ENCODE measurements around the gene UQCC5. TPM values are rescaled to one million over a fixed set of nuclear protein-coding genes. Genes with fewer than 3 reads are reported as not detected.
"Not testable (repeated sequence)": the region's sequence is repeated elsewhere in the genome, so short reads cannot be mapped to it uniquely, and the experiment has no call there.

UQCC5 gene
- total RNA-seq, 4 donors from 2014 or later: 1.7 to 7.7 (median 4.1) TPM

DNA sequence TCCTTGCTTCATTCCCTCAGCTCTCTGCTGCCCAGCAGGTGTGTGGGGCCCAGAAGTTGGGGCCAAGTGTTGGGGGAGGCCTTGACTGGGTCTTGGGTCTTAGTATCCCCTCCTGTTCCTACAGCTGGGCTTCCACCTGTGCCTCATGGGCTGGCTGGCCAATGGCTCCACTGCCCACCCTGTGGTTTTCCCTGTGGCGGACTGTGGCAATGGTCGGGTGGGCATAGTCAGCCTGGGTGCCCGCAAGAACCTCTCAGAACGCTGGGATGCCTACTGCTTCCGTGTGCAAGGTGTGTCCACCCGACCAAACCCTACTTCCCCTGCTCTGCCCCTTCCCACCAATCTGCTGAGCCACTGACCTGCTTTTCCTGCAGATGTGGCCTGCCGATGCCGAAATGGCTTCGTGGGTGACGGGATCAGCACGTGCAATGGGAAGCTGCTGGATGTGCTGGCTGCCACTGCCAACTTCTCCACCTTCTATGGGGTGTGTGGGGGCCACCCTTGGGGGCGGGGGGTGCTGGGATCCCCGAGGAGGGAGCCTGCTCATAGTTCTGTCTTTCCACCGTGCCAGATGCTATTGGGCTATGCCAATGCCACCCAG is 13.7 kb upstream of the UQCC5 start:
- DNase-seq: no peak
- no peak overlapping the region for H3K4me3 ChIP-seq
- no peaks in the 10 kb centered on the region for H3K27me3 ChIP-seq
- H3K27ac ChIP-seq: no peak overlapping the region
- TF ChIP-seq POLR2A (IDR thresholded peaks at IDR 0.05): no peak
- TF ChIP-seq, protein P1, sequence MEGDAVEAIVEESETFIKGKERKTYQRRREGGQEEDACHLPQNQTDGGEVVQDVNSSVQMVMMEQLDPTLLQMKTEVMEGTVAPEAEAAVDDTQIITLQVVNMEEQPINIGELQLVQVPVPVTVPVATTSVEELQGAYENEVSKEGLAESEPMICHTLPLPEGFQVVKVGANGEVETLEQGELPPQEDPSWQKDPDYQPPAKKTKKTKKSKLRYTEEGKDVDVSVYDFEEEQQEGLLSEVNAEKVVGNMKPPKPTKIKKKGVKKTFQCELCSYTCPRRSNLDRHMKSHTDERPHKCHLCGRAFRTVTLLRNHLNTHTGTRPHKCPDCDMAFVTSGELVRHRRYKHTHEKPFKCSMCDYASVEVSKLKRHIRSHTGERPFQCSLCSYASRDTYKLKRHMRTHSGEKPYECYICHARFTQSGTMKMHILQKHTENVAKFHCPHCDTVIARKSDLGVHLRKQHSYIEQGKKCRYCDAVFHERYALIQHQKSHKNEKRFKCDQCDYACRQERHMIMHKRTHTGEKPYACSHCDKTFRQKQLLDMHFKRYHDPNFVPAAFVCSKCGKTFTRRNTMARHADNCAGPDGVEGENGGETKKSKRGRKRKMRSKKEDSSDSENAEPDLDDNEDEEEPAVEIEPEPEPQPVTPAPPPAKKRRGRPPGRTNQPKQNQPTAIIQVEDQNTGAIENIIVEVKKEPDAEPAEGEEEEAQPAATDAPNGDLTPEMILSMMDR (IDR thresholded peaks at IDR 0.05): no peak
- H3K4me1 ChIP-seq: no peaks in the 10 kb centered on the region
- H3K36me3 ChIP-seq: peaks cover 0 to 2% (median 0%) of the 10 kb centered on the region in 3 donors
- no peaks in the 10 kb centered on the region for H3K9me3 ChIP-seq

DNA sequence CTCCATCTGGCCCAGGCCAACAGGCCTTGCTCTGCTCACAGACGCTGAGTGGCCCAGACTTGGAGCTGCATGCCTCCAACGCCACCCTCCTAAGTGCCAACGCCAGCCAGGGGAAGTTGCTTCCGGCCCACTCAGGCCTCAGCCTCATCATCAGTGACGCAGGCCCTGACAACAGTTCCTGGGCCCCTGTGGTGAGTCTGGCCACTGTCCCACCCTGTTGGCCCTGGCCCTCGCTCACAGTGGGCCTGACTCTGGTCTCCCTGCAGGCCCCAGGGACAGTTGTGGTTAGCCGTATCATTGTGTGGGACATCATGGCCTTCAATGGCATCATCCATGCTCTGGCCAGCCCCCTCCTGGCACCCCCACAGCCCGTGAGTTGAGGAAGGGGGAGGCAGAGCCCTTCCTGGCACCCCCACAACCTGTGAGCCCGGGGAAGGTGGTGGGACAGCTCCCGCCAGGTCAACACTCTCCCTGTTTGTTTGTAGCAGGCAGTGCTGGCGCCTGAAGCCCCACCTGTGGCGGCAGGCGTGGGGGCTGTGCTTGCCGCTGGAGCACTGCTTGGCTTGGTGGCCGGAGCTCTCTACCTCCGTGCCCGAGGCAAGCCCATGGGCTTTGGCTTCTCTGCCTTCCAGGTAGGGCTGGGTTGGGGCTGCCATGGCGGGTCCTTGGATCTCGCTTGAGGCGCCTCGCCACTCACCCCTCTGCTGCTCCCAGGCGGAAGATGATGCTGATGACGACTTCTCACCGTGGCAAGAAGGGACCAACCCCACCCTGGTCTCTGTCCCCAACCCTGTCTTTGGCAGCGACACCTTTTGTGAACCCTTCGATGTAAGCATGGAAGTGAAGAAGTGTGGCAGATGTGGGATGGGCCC is 12.8 kb upstream of the UQCC5 start:
- peak in 1 of 3 donors; percentile 43 for DNase-seq
- TF ChIP-seq, protein P1 (IDR thresholded peaks at IDR 0.05): no peak
- no peak for TF ChIP-seq POLR2A (IDR thresholded peaks at IDR 0.05)
- Histone ChIP-seq H3K27me3 (no peaks in the 10 kb centered on the region), H3K9me3 (no peaks in the 10 kb centered on the region), H3K4me1 (no peaks in the 10 kb centered on the region), H3K36me3 (peaks cover 0 to 7% (median 0%) of the 10 kb centered on the region in 3 donors), H3K27ac (no peak overlapping the region), H3K4me3 (no peak overlapping the region)

DNA sequence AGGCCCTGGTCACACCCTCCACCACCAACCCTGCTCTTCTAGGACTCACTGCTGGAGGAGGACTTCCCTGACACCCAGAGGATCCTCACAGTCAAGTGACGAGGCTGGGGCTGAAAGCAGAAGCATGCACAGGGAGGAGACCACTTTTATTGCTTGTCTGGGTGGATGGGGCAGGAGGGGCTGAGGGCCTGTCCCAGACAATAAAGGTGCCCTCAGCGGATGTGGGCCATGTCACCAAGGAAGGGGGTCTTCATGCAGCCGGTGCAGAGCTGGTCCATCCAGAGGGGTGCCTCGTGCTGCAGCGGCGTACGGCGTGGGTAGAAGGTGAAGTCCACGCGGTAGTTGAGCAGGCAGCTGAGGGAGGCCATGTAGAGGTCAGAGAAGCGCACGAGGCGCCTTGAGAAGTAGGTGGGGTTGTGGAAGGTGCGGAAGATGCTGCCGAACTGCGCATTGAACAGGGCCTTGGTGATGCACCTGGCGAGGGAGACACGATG is 12.1 kb upstream of the UQCC5 start:
- H3K27ac ChIP-seq: peak overlapping the region in 1 of 4 donors; percentile 17
- DNase-seq: peak in 1 of 3 donors; percentile 38
- no peaks in the 10 kb centered on the region for H3K4me1 ChIP-seq
- H3K27me3 ChIP-seq: no peaks in the 10 kb centered on the region
- no peak overlapping the region for H3K4me3 ChIP-seq
- TF ChIP-seq, protein P1 (IDR thresholded peaks at IDR 0.05): no peak
- TF ChIP-seq POLR2A (IDR thresholded peaks at IDR 0.05): no peak
- H3K9me3 ChIP-seq: no peaks in the 10 kb centered on the region
- H3K36me3 ChIP-seq: peaks cover 0 to 7% (median 0%) of the 10 kb centered on the region in 3 donors

GRCh38 chr3:52524752-52525679 is 11.4 kb upstream of the UQCC5 start:
- no peaks in the 10 kb centered on the region for H3K27me3 ChIP-seq
- H3K4me3 ChIP-seq: no peak overlapping the region
- H3K4me1 ChIP-seq: no peaks in the 10 kb centered on the region
- DNase-seq: peak in 1 of 3 donors; percentile 34
- peak overlapping the region in 2 of 4 donors; percentile 17 to 35 for H3K27ac ChIP-seq
- no peaks in the 10 kb centered on the region for H3K9me3 ChIP-seq
- no peak for TF ChIP-seq POLR2A (IDR thresholded peaks at IDR 0.05)
- peaks cover 0 to 7% (median 0%) of the 10 kb centered on the region in 3 donors for H3K36me3 ChIP-seq

DNA sequence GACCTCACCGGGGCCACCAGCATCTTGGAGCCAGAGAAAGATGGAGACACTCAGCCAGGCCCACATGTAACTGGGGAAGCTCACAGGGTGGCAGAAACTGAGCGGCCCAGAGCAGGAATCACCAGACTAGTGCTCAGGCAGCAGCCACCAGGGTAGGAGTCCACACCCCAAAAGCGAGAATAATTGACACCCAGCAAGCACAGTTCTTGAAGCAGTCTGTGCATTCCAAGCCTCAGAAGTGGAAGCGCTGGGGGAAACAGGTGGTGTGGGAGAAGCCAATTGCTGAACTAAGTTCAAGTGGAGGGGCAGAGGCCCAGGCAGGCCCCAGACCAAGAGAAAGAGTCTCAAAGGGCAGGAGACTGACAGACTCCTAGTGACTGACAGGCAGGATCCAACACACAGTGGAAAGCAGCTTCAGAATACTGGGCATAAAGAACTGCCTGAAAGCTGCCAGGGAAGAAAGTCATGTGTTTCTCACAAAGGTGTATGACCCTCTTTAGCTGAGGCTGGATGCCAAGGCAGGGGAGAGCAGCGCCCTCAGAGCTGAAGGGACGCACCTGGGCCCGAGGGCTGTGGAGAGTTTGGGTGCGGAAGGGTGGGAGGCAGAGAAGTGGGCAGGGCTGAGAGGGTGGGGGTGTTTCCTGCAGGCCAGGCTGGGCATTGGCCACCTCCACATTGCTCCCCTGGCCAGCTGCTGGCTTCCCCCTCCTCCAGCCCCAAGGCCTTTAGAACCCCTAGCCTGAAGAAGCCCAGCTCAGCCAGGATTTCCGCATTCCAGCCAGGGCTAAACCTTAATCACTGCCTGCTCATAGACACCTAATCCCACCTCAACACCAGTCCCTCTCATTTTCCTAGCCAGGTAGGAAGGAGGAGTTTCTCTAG is 10.5 kb upstream of the UQCC5 start:
- TF ChIP-seq, protein P1 (IDR thresholded peaks at IDR 0.05): no peak
- no peaks in the 10 kb centered on the region for H3K27me3 ChIP-seq
- no peaks in the 10 kb centered on the region for H3K4me1 ChIP-seq
- H3K9me3 ChIP-seq: no peaks in the 10 kb centered on the region
- H3K27ac ChIP-seq: peak overlapping the region in 2 of 4 donors; percentile 17 to 35
- no peak for DNase-seq
- no peak overlapping the region for H3K4me3 ChIP-seq
- peaks cover 0 to 7% (median 0%) of the 10 kb centered on the region in 3 donors for H3K36me3 ChIP-seq

DNA sequence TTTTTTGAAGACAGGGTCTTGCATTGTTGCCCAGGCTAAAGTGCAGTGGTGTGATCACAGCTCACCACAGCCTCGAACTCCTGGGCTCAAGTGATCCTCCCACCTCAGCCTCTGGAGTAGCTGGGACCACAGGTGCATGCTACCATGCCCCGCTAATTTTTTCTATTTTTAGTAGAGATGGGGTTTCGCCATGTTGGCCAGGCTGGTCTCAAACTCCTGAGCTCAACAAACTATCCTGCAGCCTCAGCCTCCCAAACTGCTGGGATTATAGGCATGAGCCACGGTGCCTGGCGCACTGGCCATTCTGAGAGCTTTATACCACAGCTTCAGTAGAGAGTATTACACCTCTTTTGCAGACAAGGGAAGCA is 9.8 kb upstream of the UQCC5 start:
- H3K27ac ChIP-seq, H3K4me1 ChIP-seq, H3K9me3 ChIP-seq, DNase-seq, H3K36me3 ChIP-seq, H3K27me3 ChIP-seq, H3K4me3 ChIP-seq: not testable (repeated sequence)

Measured in Peyer's patch (tissue), 4 donors.